EH (cell line): Measurements from ENCODE around the gene DNMT3L.
"Not testable (repeated sequence)": the region's sequence is repeated elsewhere in the genome, so short reads cannot be mapped to it uniquely, and the experiment has no call there.

Experiments used
- DNase-seq: peaks from one replicate; pipeline ENCODE4 v3.0.0-alpha.2; 2015; ENCODE audit warnings: low read depth

DNMT3L gene

GRCh38 chr21:44247904-44248303 lies 13.8 kb downstream of the DNMT3L start:
- not testable (repeated sequence) for DNase-seq

GRCh38 chr21:44243980-44244379 lies 17.7 kb downstream of the DNMT3L start:
- not testable (repeated sequence) for DNase-seq

- DNase-seq, result not testable (repeated sequence)
Observed at GRCh38 chr21:44241281-44241680, 20.4 kb downstream of the DNMT3L start.

- DNase-seq, result not testable (repeated sequence)
Observed at GRCh38 chr21:44240842-44241241, 20.9 kb downstream of the DNMT3L start, which contains the start of gene ICOSLG. Gene ICOSLG, minus strand, starts transcription at chr21:44240943. Its CDS starts 126 bp downstream, at chr21:44240817.

GRCh38 chr21:44240353-44240752 lies 21.3 kb downstream of the DNMT3L start:
- not testable (repeated sequence) for DNase-seq

- not testable (repeated sequence) for DNase-seq
Observed at GRCh38 chr21:44229561-44229960, 32.1 kb downstream of the DNMT3L start.

- DNase-seq, result not testable (repeated sequence)
Observed at GRCh38 chr21:44228109-44228508, 33.6 kb downstream of the DNMT3L start.

GRCh38 chr21:44227614-44228013 lies 34.1 kb downstream of the DNMT3L start:
- DNase-seq, result not testable (repeated sequence)

- not testable (repeated sequence) for DNase-seq
Observed at GRCh38 chr21:44225605-44226004, 36.1 kb downstream of the DNMT3L start.

GRCh38 chr21:44223334-44223733 lies 38.4 kb downstream of the DNMT3L start:
- not testable (repeated sequence) for DNase-seq

- DNase-seq, result not testable (repeated sequence)
Observed at GRCh38 chr21:44220674-44221073, 41.0 kb downstream of the DNMT3L start.

GRCh38 chr21:44218461-44218860 lies 43.2 kb downstream of the DNMT3L start:
- DNase-seq, result not testable (repeated sequence)

GRCh38 chr21:44211978-44212377 lies 49.7 kb downstream of the DNMT3L start:
- DNase-seq, result not testable (repeated sequence)

- not testable (repeated sequence) for DNase-seq
Observed at GRCh38 chr21:44211574-44211973, 50.1 kb downstream of the DNMT3L start.

GRCh38 chr21:44207860-44208646 lies 53.6 kb downstream of the DNMT3L start:
- DNase-seq, result peak; percentile 53

- not testable (repeated sequence) for DNase-seq
Observed at GRCh38 chr21:44206698-44207676, 54.7 kb downstream of the DNMT3L start.

GRCh38 chr21:44206187-44206586 lies 55.5 kb downstream of the DNMT3L start:
- DNase-seq, result not testable (repeated sequence)

- DNase-seq, result not testable (repeated sequence)
Observed at GRCh38 chr21:44202590-44203299, 59.0 kb downstream of the DNMT3L start.

- not testable (repeated sequence) for DNase-seq
Observed at GRCh38 chr21:44199997-44200396, 61.7 kb downstream of the DNMT3L start.

- no peak for DNase-seq
Observed at GRCh38 chr21:44199448-44199847, 62.2 kb downstream of the DNMT3L start.

GRCh38 chr21:44197156-44197516 lies 64.6 kb downstream of the DNMT3L start:
- DNase-seq, result not testable (repeated sequence)
